Neural crest cell (in vitro differentiated cells): ENCODE results near the gene TOMM6. TPM values are rescaled to one million over a fixed set of nuclear protein-coding genes. Genes with fewer than 3 reads are reported as not detected.
A peak's percentile ranks its signal among the peaks of the same experiment; 100 is the strongest.

Experiments
- DNase-seq: peaks from one replicate; pipeline ENCODE4 v3.0.0; 2021; ENCODE audit warnings: low read depth, mixed read lengths, low spot score
- H3K27ac Mint-ChIP-seq: one replicate; pipeline ENCODE4 v1.8.0; 2021; ENCODE audit warnings: mild to moderate bottlenecking, mixed read lengths; ENCODE audit not compliant: unreplicated experiment
- H3K27me3 Mint-ChIP-seq: 2 replicates; pipeline ENCODE4 v1.8.0; 2021; ENCODE audit warnings: low read depth, mild to moderate bottlenecking, mixed read lengths
- H3K36me3 Mint-ChIP-seq: 2 replicates; pipeline ENCODE4 v1.8.0; 2021; ENCODE audit warnings: low read depth, mild to moderate bottlenecking, mixed read lengths
- H3K4me1 Mint-ChIP-seq: 2 replicates; pipeline ENCODE4 v1.8.0; 2021; ENCODE audit warnings: mixed read lengths
- H3K4me3 Mint-ChIP-seq: one replicate; pipeline ENCODE4 v1.8.0; 2021; ENCODE audit warnings: mild to moderate bottlenecking, mixed read lengths
- H3K9me3 Mint-ChIP-seq: 2 replicates; pipeline ENCODE4 v1.8.0; 2021; ENCODE audit warnings: mixed read lengths
- total RNA-seq: library from RNA; stranded (reverse); gene quantifications from 2 replicates; pipeline ENCODE4 v1.2.1, GENCODE V29; 2021
- TF ChIP-seq, protein P1 (sequence below): fragments of 200-600 bp; sonication (generic); conservative IDR thresholded peaks from 2 replicates; pipeline ENCODE4 v1.5.0; 2021; ENCODE audit warnings: antibody characterized with exemption, mild to moderate bottlenecking

TOMM6 gene
- total RNA-seq, 1 donor from 2014 or later: 249 TPM

DNA sequence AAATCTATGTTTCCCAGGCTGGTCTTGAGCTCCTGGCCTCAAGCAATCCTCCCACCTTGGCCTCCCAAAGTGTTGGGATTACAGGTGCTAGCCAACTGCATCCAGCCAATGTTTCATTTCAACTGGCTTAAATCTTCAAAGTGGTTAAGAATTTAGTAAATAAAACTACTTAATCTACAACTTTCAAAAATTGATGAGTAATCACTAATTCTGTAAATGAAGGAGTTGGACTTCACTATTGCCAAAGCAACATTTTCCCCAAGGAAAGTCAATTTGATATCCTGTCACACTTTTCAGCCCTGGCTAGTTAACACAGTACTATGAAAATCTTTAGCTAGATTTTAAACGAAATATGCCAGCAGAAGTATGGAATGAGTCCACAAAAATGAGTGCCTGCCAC is 3.8 kb downstream of the TOMM6 start:
- H3K4me3 Mint-ChIP-seq: peak overlapping the region; percentile 25
- H3K36me3 Mint-ChIP-seq: peaks cover 8% of the 10 kb centered on the region
- H3K9me3 Mint-ChIP-seq: no peaks in the 10 kb centered on the region
- peaks cover 7% of the 10 kb centered on the region for H3K27me3 Mint-ChIP-seq
- DNase-seq: no peak
- H3K27ac Mint-ChIP-seq: no peak overlapping the region
- TF ChIP-seq, protein P1, sequence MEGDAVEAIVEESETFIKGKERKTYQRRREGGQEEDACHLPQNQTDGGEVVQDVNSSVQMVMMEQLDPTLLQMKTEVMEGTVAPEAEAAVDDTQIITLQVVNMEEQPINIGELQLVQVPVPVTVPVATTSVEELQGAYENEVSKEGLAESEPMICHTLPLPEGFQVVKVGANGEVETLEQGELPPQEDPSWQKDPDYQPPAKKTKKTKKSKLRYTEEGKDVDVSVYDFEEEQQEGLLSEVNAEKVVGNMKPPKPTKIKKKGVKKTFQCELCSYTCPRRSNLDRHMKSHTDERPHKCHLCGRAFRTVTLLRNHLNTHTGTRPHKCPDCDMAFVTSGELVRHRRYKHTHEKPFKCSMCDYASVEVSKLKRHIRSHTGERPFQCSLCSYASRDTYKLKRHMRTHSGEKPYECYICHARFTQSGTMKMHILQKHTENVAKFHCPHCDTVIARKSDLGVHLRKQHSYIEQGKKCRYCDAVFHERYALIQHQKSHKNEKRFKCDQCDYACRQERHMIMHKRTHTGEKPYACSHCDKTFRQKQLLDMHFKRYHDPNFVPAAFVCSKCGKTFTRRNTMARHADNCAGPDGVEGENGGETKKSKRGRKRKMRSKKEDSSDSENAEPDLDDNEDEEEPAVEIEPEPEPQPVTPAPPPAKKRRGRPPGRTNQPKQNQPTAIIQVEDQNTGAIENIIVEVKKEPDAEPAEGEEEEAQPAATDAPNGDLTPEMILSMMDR: no peak
- peaks cover 14% of the 10 kb centered on the region for H3K4me1 Mint-ChIP-seq

GRCh38 chr6:41791984-41792383 is 4.5 kb downstream of the TOMM6 start:
- no peak for DNase-seq
- H3K27ac Mint-ChIP-seq: no peak overlapping the region

DNA sequence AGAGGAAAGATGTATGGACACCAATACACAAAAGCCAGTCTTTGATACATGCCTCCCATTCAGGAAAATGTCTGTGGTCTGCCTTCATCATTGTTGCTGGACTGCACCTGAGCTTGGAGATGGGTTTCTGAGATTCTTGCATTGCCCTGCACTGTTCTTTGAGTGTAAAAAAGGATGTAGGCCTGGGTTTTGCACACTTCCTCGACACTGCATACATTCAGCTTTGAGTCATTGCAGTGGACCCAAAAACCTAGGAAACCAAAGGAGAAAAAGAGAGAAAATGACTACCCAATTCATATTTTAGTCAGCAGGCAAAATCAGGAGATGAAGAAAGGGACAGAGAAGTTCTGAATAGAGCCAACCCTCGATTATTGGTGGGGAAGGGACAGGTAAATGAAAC is 9.0 kb downstream of the TOMM6 start:
- Mint-ChIP-seq H3K4me1 (no peaks in the 10 kb centered on the region), H3K27ac (no peak overlapping the region), H3K4me3 (no peak overlapping the region), H3K27me3 (no peaks in the 10 kb centered on the region), H3K9me3 (no peaks in the 10 kb centered on the region), H3K36me3 (no peaks in the 10 kb centered on the region)
- no peak for DNase-seq
- TF ChIP-seq, protein P1: no peak

More at GRCh38 chr6:41791984-41792383, 4.5 kb downstream of the TOMM6 start:
- Mint-ChIP-seq H3K36me3 (peaks cover 8% of the 10 kb centered on the region), H3K27me3 (peaks cover 5% of the 10 kb centered on the region), H3K4me1 (peaks cover 12% of the 10 kb centered on the region), H3K4me3 (peak overlapping the region; percentile 25), H3K9me3 (no peaks in the 10 kb centered on the region)
- TF ChIP-seq, protein P1: no peak

DNA sequence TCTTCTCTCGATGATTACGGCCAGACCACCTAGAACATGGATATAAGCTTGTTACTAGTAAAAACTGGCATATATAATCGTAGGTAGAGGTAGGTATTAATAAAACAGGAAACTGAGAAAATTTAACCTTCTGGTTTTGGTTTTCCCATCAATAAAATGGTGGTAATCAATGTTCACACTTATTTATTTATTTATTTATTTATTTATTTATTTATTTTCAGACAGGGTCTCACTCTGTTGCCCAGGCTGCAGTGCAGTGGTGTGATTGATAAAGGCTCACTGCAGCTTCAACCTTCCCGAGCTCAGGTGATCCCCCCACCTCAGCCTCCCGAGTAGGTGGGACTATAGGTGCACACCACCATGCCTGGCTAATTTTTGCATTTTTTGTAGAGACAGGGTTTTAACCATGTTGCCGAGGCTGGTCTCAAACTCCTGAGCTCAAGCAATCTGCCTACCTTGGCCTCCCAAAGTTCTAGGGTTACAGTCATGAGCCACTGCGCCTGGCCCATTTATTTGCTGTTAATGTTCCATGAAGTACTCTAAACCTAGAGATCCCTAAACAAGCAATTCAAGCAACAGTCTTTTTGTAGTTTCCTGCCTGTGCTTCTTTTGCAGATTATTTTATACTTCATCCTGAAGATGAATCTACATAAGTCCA is 11.5 kb downstream of the TOMM6 start:
- TF ChIP-seq, protein P1: no peak
- no peak for DNase-seq
- no peaks in the 10 kb centered on the region for H3K4me1 Mint-ChIP-seq
- H3K36me3 Mint-ChIP-seq: no peaks in the 10 kb centered on the region
- no peak overlapping the region for H3K4me3 Mint-ChIP-seq
- H3K27me3 Mint-ChIP-seq: no peaks in the 10 kb centered on the region
- H3K9me3 Mint-ChIP-seq: no peaks in the 10 kb centered on the region
- no peak overlapping the region for H3K27ac Mint-ChIP-seq

GRCh38 chr6:41799559-41799911 is 12.0 kb downstream of the TOMM6 start:
- Mint-ChIP-seq H3K27ac (no peak overlapping the region), H3K4me3 (no peak overlapping the region), H3K4me1 (no peaks in the 10 kb centered on the region), H3K9me3 (no peaks in the 10 kb centered on the region), H3K27me3 (no peaks in the 10 kb centered on the region), H3K36me3 (no peaks in the 10 kb centered on the region)
- TF ChIP-seq, protein P1: no peak
- no peak for DNase-seq
